HuH-7.5 (cell line): ENCODE measurements around the gene CLDN16.

Experiments
- DNase-seq: peaks from one replicate; pipeline ENCODE4 v3.0.0; 2011; ENCODE audit warnings: low spot score

CLDN16 gene

GRCh38 chr3:190387578-190388213 lies at the start of gene CLDN16:
CLDN16 (plus strand) TSS chr3:190388163; CDS start chr3:190388330, 167 bp downstream.
- DNase-seq: no peak

- DNase-seq: no peak
Measured at GRCh38 chr3:190338717-190339116, 49.2 kb upstream of the CLDN16 start.

GRCh38 chr3:190339130-190339529 lies 48.8 kb upstream of the CLDN16 start:
- DNase-seq: no peak

GRCh38 chr3:190340071-190340470 lies 47.9 kb upstream of the CLDN16 start:
- DNase-seq: no peak

- DNase-seq: no peak
Measured at GRCh38 chr3:190345027-190345821, 42.7 kb upstream of the CLDN16 start.

- DNase-seq: no peak
Measured at GRCh38 chr3:190345878-190346277, 42.1 kb upstream of the CLDN16 start.

GRCh38 chr3:190346541-190346940 lies 41.4 kb upstream of the CLDN16 start:
- DNase-seq: no peak

- no peak for DNase-seq
Measured at GRCh38 chr3:190352861-190353457, 35.0 kb upstream of the CLDN16 start.

- no peak for DNase-seq
Measured at GRCh38 chr3:190356246-190356645, 31.7 kb upstream of the CLDN16 start.

GRCh38 chr3:190357468-190357867 lies 30.5 kb upstream of the CLDN16 start:
- no peak for DNase-seq

- no peak for DNase-seq
Measured at GRCh38 chr3:190359813-190360212, 28.1 kb upstream of the CLDN16 start.

- no peak for DNase-seq
Measured at GRCh38 chr3:190360228-190360627, 27.7 kb upstream of the CLDN16 start.

- no peak for DNase-seq
Measured at GRCh38 chr3:190361791-190362190, 26.2 kb upstream of the CLDN16 start.

GRCh38 chr3:190362258-190362657 lies 25.7 kb upstream of the CLDN16 start:
- no peak for DNase-seq

- DNase-seq: no peak
Measured at GRCh38 chr3:190366133-190366532, 21.8 kb upstream of the CLDN16 start.

GRCh38 chr3:190368881-190369280 lies 19.1 kb upstream of the CLDN16 start:
- no peak for DNase-seq

GRCh38 chr3:190369668-190370295 lies 18.2 kb upstream of the CLDN16 start:
- no peak for DNase-seq

- DNase-seq: no peak
Measured at GRCh38 chr3:190370369-190370768, 17.6 kb upstream of the CLDN16 start.

- DNase-seq: no peak
Measured at GRCh38 chr3:190371152-190371551, 16.8 kb upstream of the CLDN16 start.

- DNase-seq: no peak
Measured at GRCh38 chr3:190375246-190375645, 12.7 kb upstream of the CLDN16 start.

- no peak for DNase-seq
Measured at GRCh38 chr3:190375671-190376070, 12.3 kb upstream of the CLDN16 start.

GRCh38 chr3:190378240-190378891 lies 9.6 kb upstream of the CLDN16 start:
- DNase-seq: no peak
